ENCODE measurements around the gene HAS3. TPM values are rescaled to one million over a fixed set of nuclear protein-coding genes. Genes with fewer than 3 reads are reported as not detected.
A peak's percentile ranks its signal among the peaks of the same experiment; 100 is the strongest.
"Not testable (repeated sequence)": the region's sequence is repeated elsewhere in the genome, so short reads cannot be mapped to it uniquely, and the experiment has no call there.

Gene HAS3
- total RNA-seq, 6 experiments from 2014 or later, result 1.5 to 2.1 (median 1.5) TPM

DNA sequence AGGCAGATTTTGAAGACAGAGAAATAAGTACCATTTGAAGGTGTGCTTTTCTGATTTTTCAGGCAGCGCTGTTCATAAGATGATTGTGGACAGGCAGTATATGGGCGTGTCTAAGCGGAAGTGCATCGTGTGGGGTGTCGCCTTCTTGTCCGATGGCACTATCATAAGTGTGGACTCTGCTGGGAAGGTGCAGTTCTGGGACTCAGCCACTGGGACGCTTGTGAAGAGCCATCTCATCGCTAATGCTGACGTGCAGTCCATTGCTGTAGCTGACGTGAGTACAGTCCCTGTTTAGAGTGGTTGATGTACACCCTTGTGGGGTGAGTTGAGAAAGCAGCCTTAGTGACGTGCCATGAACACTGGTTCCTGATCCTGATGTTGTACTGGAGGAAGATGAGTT lies 37.7 kb downstream of the HAS3 start:
- DNase-seq, result no peak
- Mint-ChIP-seq H3K4me1 (ENCODE audit: low read depth) (no peaks in the 10 kb centered on the region), H3K4me3 (no peak overlapping the region), H3K27ac (no peak overlapping the region), H3K9me3 (no peaks in the 10 kb centered on the region), H3K36me3 (ENCODE audit: low read depth) (peaks cover 35% of the 10 kb centered on the region), H3K27me3 (ENCODE audit: insufficient read depth) (no peaks in the 10 kb centered on the region)
- TF ChIP-seq, protein P1, sequence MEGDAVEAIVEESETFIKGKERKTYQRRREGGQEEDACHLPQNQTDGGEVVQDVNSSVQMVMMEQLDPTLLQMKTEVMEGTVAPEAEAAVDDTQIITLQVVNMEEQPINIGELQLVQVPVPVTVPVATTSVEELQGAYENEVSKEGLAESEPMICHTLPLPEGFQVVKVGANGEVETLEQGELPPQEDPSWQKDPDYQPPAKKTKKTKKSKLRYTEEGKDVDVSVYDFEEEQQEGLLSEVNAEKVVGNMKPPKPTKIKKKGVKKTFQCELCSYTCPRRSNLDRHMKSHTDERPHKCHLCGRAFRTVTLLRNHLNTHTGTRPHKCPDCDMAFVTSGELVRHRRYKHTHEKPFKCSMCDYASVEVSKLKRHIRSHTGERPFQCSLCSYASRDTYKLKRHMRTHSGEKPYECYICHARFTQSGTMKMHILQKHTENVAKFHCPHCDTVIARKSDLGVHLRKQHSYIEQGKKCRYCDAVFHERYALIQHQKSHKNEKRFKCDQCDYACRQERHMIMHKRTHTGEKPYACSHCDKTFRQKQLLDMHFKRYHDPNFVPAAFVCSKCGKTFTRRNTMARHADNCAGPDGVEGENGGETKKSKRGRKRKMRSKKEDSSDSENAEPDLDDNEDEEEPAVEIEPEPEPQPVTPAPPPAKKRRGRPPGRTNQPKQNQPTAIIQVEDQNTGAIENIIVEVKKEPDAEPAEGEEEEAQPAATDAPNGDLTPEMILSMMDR (IDR thresholded peaks at IDR 0.05), result peak; percentile 44

DNA sequence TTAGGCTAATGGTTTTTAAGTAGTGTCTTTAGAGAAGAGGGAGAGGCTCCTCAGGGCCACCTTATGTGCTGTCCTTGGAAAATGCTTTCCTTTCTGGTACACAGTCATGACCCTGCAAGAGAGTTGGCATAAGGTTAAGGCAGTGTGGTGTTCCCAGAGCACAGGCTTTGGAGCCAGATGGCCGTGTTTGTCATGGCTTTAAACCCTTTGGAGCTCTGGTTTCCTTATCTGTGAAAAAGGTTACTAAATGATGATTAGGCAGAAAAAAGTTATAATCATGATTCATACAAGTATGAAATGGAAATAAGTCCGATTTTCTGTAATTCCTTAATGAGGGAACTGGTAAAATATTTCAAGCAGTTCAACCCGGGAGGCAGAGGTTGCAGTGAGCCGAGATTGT lies 40.2 kb downstream of the HAS3 start:
- no peaks in the 10 kb centered on the region for H3K27me3 Mint-ChIP-seq (ENCODE audit: insufficient read depth)
- H3K9me3 Mint-ChIP-seq, result no peaks in the 10 kb centered on the region
- no peak for DNase-seq
- H3K4me1 Mint-ChIP-seq (ENCODE audit: low read depth), result no peaks in the 10 kb centered on the region
- TF ChIP-seq, protein P1 (IDR thresholded peaks at IDR 0.05), result no peak
- peak overlapping the region; percentile 33; the same call in 1 of the 2 replicates for H3K27ac Mint-ChIP-seq
- H3K36me3 Mint-ChIP-seq (ENCODE audit: low read depth), result peaks cover 29% of the 10 kb centered on the region
- no peak overlapping the region for H3K4me3 Mint-ChIP-seq

DNA sequence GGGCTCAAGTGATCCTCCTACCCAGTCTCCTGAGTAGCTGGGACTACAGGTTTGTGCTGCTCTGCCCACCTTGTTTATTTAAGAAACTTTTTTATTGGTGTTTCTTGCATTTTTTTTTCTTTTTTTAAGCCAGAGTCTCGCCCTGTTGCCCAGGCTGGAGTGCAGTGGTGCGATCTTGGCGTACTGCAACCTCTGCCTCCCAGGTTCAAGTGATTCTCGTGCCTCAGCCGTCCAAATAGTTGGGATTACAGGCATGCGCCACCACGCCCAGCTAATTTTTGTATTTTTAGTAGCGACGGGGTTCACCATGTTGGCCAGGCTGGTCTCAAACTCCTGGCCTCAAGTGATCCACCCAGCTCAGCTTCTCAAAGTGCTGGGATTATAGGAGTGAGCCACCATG lies 44.2 kb downstream of the HAS3 start:
- H3K27ac Mint-ChIP-seq, DNase-seq, H3K9me3 Mint-ChIP-seq: not testable (repeated sequence)

DNA sequence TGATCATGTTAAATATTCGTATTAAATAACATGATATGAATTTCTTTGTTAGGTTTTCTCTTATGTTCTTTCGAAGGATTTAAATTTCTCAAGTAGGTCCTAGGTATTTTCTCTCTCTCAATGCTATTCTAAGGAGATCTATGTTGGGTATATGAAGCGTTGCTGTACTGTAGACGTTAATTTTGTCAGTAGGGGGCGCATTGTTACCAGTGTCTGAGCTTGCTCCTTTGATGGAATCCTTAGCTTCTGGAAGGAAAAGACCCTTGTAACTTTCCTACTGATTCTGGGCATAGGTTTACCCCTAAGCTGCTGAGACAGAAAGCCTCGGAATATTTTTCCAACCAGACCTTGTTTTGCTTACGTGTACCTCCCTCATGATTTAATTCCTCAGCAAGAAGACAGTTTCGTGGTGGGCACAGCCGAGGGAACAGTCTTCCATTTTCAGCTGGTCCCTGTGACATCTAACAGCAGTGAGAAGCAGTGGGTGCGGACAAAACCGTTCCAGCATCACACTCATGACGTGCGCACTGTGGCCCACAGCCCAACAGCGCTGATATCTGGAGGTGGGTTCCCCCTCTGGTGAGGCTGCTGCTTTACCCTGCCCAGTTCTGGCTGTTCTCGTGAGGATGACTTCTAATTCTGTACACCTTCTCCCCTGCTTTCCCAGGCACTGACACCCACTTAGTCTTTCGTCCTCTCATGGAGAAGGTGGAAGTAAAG lies 44.9 kb downstream of the HAS3 start:
- no peak overlapping the region for H3K27ac Mint-ChIP-seq
- no peak overlapping the region for H3K4me3 Mint-ChIP-seq
- peaks cover 33% of the 10 kb centered on the region for H3K36me3 Mint-ChIP-seq (ENCODE audit: low read depth)
- no peaks in the 10 kb centered on the region for H3K9me3 Mint-ChIP-seq
- peaks cover 2% of the 10 kb centered on the region for H3K27me3 Mint-ChIP-seq (ENCODE audit: insufficient read depth)
- TF ChIP-seq, protein P1 (IDR thresholded peaks at IDR 0.05), result peak; percentile 91
- peak; percentile 62 for DNase-seq
- H3K4me1 Mint-ChIP-seq (ENCODE audit: low read depth), result peaks cover 9% of the 10 kb centered on the region

More for the DNA sequence above, 44.2 kb downstream of the HAS3 start:
- H3K4me1 Mint-ChIP-seq (ENCODE audit: low read depth); H3K27me3 Mint-ChIP-seq (ENCODE audit: insufficient read depth); H3K4me3 Mint-ChIP-seq: not testable (repeated sequence)
- H3K36me3 Mint-ChIP-seq (ENCODE audit: low read depth), result peaks cover 29% of the 10 kb centered on the region

DNA sequence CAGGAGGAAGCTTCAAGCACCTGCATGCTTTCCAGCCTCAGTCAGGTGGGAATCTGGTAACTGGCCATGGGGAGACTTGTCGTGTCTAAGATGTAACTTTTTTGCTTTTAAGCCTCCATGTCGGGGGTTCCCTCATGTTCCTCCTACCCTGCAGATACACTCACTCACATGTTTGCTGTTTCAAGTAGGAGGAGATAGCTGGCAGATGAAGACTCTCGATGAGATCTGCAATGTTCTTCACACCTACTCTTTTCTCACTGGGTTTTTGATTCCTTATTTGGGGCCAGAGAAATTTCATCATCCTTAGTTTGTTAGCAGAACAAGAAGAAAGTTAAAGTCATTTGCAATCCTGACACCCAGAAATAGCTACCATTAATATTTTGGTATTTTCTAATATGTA lies 51.7 kb downstream of the HAS3 start:
- Mint-ChIP-seq H3K27me3 (ENCODE audit: insufficient read depth) (peaks cover 2% of the 10 kb centered on the region; the same call in 1 of the 2 replicates), H3K4me3 (no peak overlapping the region), H3K4me1 (ENCODE audit: low read depth) (peaks cover 9% of the 10 kb centered on the region), H3K9me3 (no peaks in the 10 kb centered on the region), H3K36me3 (ENCODE audit: low read depth) (peaks cover 44% of the 10 kb centered on the region), H3K27ac (no peak overlapping the region)
- DNase-seq, result no peak
- TF ChIP-seq, protein P1 (IDR thresholded peaks at IDR 0.05), result no peak

DNA sequence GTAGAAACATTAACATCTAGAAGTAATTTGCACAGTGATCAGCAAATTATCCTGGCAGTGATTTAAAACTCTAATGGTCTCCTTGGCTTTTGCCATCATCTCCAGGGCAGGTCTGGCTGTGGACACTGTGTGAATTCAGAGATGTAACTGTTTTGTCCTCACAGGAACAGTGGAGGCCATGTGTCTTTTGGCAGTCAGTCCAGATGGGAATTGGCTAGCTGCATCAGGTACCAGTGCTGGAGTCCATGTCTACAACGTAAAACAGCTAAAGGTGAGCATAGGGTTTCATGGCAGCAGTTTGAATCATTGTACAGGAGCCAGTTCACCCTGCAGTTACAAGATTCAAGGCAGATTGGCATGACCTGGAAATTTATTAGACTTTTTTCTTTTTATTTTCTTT lies 54.7 kb downstream of the HAS3 start:
- H3K4me1 Mint-ChIP-seq (ENCODE audit: low read depth), result peaks cover 3% of the 10 kb centered on the region

More for the DNA sequence above, 54.7 kb downstream of the HAS3 start:
- Mint-ChIP-seq H3K9me3 (no peaks in the 10 kb centered on the region), H3K36me3 (ENCODE audit: low read depth) (peaks cover 37% of the 10 kb centered on the region), H3K27ac (no peak overlapping the region), H3K4me3 (no peak overlapping the region), H3K27me3 (ENCODE audit: insufficient read depth) (no peaks in the 10 kb centered on the region)
- DNase-seq, result no peak
- TF ChIP-seq, protein P1 (IDR thresholded peaks at IDR 0.05), result no peak
